NCI-H2196 (cell line): Measurements from ENCODE around the gene LTB4R.

Experiments
- DNase-seq: peaks from one replicate; lab custom pipeline; 2025; ENCODE audit not compliant: unreplicated experiment; lab: John Stamatoyannopoulos, UW

Gene LTB4R

GRCh38 chr14:24310646-24311604 is at the start of gene LTB4R:
TSS of gene LTB4R (plus strand) at chr14:24311502. CDS start at chr14:24315652, 4,150 bp downstream.
- DNase-seq, result peak; percentile 81

- DNase-seq, result no peak
Observed at GRCh38 chr14:24261969-24262327, 49.4 kb upstream of the LTB4R start.

GRCh38 chr14:24262821-24263733 is 48.2 kb upstream of the LTB4R start, which contains the start of gene TGM1:
TSS of gene TGM1 (minus strand) at chr14:24263177. CDS start at chr14:24262352, 825 bp downstream.
- DNase-seq, result no peak

- no peak for DNase-seq
Observed at GRCh38 chr14:24263848-24264247, 47.5 kb upstream of the LTB4R start.

- no peak for DNase-seq
Observed at GRCh38 chr14:24264298-24264697, 47.0 kb upstream of the LTB4R start.

GRCh38 chr14:24266344-24267244 is 44.7 kb upstream of the LTB4R start:
- no peak for DNase-seq

GRCh38 chr14:24267516-24267915 is 43.8 kb upstream of the LTB4R start:
- no peak for DNase-seq

GRCh38 chr14:24268225-24268624 is 43.1 kb upstream of the LTB4R start:
- DNase-seq, result no peak

GRCh38 chr14:24269368-24269767 is 41.9 kb upstream of the LTB4R start:
- DNase-seq, result no peak

GRCh38 chr14:24269910-24270536 is 41.3 kb upstream of the LTB4R start:
- DNase-seq, result no peak

GRCh38 chr14:24270537-24271133 is 40.7 kb upstream of the LTB4R start:
- DNase-seq, result peak; percentile 52

- peak; percentile 92 for DNase-seq
Observed at GRCh38 chr14:24271134-24271833, 40.0 kb upstream of the LTB4R start, which contains the start of gene RABGGTA. TSS of gene RABGGTA (minus strand) at chr14:24271597. CDS start at chr14:24271115, 482 bp downstream.

- no peak for DNase-seq
Observed at GRCh38 chr14:24271834-24272263, 39.5 kb upstream of the LTB4R start.

- no peak for DNase-seq
Observed at GRCh38 chr14:24272467-24272866, 38.8 kb upstream of the LTB4R start.

- no peak for DNase-seq
Observed at GRCh38 chr14:24273422-24273998, 37.8 kb upstream of the LTB4R start.

GRCh38 chr14:24274101-24274543 is 37.2 kb upstream of the LTB4R start:
- peak; percentile 29 for DNase-seq

- no peak for DNase-seq
Observed at GRCh38 chr14:24277071-24277470, 34.2 kb upstream of the LTB4R start.

- no peak for DNase-seq
Observed at GRCh38 chr14:24277606-24278321, 33.5 kb upstream of the LTB4R start.
